GM19324 (cell line): Measurements from ENCODE around the gene CIROP.

Experiments
- ATAC-seq: cut with Tn5 transposase; IDR thresholded peaks from one replicate; pipeline ENCODE4 v1.9.1; 2021; ENCODE audit warnings: mild to moderate bottlenecking, moderate library complexity; ENCODE audit not compliant: unreplicated experiment, low FRiP score

Gene CIROP

GRCh38 chr14:23132970-23133369, 28.2 kb upstream of the CIROP start:
- ATAC-seq = no peak

GRCh38 chr14:23131482-23131881, 26.7 kb upstream of the CIROP start:
- no peak for ATAC-seq

GRCh38 chr14:23130871-23131270, 26.1 kb upstream of the CIROP start:
- ATAC-seq = no peak

- no peak for ATAC-seq
These were observed 25.0 kb upstream of the CIROP start for GRCh38 chr14:23129759-23130316.

GRCh38 chr14:23128969-23129758, 24.4 kb upstream of the CIROP start:
- no peak for ATAC-seq

- ATAC-seq = no peak
These were observed 23.1 kb upstream of the CIROP start for GRCh38 chr14:23127861-23128260.

- ATAC-seq = no peak
These were observed 21.9 kb upstream of the CIROP start for GRCh38 chr14:23126548-23127278.

GRCh38 chr14:23125933-23126524, 21.2 kb upstream of the CIROP start:
- no peak for ATAC-seq

GRCh38 chr14:23125011-23125410, 20.2 kb upstream of the CIROP start:
- no peak for ATAC-seq

- ATAC-seq = no peak
These were observed 19.7 kb upstream of the CIROP start for GRCh38 chr14:23124337-23124954.

- no peak for ATAC-seq
These were observed 18.6 kb upstream of the CIROP start for GRCh38 chr14:23123419-23123818.

- no peak for ATAC-seq
These were observed 17.3 kb upstream of the CIROP start for GRCh38 chr14:23122086-23122485.

GRCh38 chr14:23121361-23121771, 16.6 kb upstream of the CIROP start:
- ATAC-seq = no peak

- no peak for ATAC-seq
These were observed 15.9 kb upstream of the CIROP start for GRCh38 chr14:23120541-23121251.

GRCh38 chr14:23119363-23120327, 14.9 kb upstream of the CIROP start:
- no peak for ATAC-seq

- no peak for ATAC-seq
These were observed 13.9 kb upstream of the CIROP start, which contains the start of gene CEBPE for GRCh38 chr14:23118506-23119362. Gene CEBPE, minus strand, starts transcription at chr14:23119255. Its CDS starts 164 bp downstream, at chr14:23119091.

GRCh38 chr14:23117371-23118020, 12.7 kb upstream of the CIROP start:
- ATAC-seq = no peak
